SJCRH30 (cell line): Measurements from ENCODE around the gene SOX8. TPM values are rescaled to one million over a fixed set of nuclear protein-coding genes. Genes with fewer than 3 reads are reported as not detected.
A peak's percentile ranks its signal among the peaks of the same experiment; 100 is the strongest.

Experiments
- DNase-seq, 2 experiments: peaks; one replicate each; pipeline ENCODE4 v3.0.0-alpha.2; 2015 to 2020
- H3K27ac ChIP-seq: fragments of 250-450 bp; sonication (Bioruptor Pico); 2 replicates; pipeline ENCODE4 v1.5.1; 2020; ENCODE audit warnings: mild to moderate bottlenecking, moderate library complexity
- H3K27me3 ChIP-seq: fragments of 250-450 bp; sonication (Bioruptor Pico); 2 replicates; pipeline ENCODE4 v1.5.1; 2020; ENCODE audit warnings: mild to moderate bottlenecking, moderate library complexity
- H3K36me3 ChIP-seq: fragments of 250-450 bp; sonication (Bioruptor Pico); 2 replicates; pipeline ENCODE4 v1.5.1; 2020; ENCODE audit warnings: mild to moderate bottlenecking, moderate library complexity
- H3K4me1 ChIP-seq: fragments of 250-450 bp; sonication (Bioruptor Pico); 2 replicates; pipeline ENCODE4 v1.5.1; 2020; ENCODE audit warnings: mild to moderate bottlenecking, moderate library complexity
- H3K4me3 ChIP-seq: fragments of 250-450 bp; sonication (Bioruptor Pico); 2 replicates; pipeline ENCODE4 v1.5.1; 2020; ENCODE audit warnings: mild to moderate bottlenecking, moderate library complexity
- H3K9me3 ChIP-seq: fragments of 250-450 bp; sonication (Bioruptor Pico); replicated peaks from 2 replicates; pipeline ENCODE4 v1.5.1; 2020; ENCODE audit warnings: mild to moderate bottlenecking, moderate library complexity
- total RNA-seq: library from RNA; depleted of rRNA; stranded (reverse); fragments of >200 nt; shearing (Covaris generic); gene quantifications from 2 replicates; pipeline ENCODE4 v1.2.3, GENCODE V29; 2014

Gene SOX8
- total RNA-seq, 1 experiment from 2014 or later, result 144 TPM

DNA sequence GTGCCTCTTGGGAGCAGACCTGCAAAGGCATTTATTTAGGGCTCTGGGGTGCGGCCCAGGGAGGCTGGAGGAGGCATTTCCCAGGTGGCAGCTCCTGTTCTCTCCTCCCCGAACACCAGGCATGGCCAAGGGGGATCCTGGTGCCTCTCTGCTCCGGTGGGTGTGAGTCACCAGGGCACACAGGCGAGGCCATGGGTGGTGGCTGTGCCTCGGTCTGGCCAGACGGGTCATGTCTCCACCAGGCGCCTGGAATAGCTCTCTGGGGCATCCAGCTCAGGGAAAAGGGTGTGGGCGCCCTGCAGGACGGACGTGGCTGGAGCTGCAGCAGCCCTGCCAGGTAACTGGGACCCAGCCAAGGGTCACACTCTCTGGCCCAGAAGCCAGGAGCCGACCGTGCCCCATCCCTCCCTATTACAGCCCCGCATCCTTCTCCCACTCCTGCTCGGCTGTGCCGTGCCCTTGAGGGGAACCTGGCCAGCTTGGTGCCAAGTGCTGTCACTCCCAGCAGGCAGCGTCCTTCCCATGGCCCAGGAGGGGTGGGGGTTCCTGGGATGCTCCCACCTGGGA lies 25.8 kb downstream of the SOX8 start:
- no peak overlapping the region for H3K27ac ChIP-seq
- DNase-seq, result no peak
- no peaks in the 10 kb centered on the region for H3K27me3 ChIP-seq
- no peaks in the 10 kb centered on the region for H3K36me3 ChIP-seq
- no peak overlapping the region for H3K4me3 ChIP-seq
- H3K4me1 ChIP-seq, result peaks cover 41% of the 10 kb centered on the region
- no peaks in the 10 kb centered on the region for H3K9me3 ChIP-seq

DNA sequence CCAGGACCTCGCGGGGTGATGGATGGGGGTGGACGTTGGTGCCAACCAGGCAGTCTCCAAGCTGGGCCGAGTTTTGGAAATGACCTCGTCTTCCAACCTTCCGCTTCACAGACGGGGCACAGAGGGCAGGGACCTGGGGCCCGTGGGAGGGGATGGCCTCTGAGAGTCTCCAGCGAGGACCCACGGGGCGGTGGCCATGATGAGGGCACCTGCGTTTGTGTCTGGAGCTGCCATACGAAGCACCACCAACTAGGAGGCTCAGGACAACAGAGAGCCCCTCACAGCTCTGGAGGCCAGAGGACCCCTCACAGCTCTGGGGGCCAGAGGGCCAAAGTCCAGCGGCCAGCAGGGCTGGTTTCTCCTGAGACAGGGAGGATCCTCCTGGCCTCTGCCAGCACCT lies 26.5 kb downstream of the SOX8 start:
- DNase-seq, result no peak
- Histone ChIP-seq H3K27ac (no peak overlapping the region), H3K36me3 (no peaks in the 10 kb centered on the region), H3K27me3 (no peaks in the 10 kb centered on the region), H3K4me1 (peaks cover 39% of the 10 kb centered on the region), H3K4me3 (no peak overlapping the region), H3K9me3 (no peaks in the 10 kb centered on the region)

DNA sequence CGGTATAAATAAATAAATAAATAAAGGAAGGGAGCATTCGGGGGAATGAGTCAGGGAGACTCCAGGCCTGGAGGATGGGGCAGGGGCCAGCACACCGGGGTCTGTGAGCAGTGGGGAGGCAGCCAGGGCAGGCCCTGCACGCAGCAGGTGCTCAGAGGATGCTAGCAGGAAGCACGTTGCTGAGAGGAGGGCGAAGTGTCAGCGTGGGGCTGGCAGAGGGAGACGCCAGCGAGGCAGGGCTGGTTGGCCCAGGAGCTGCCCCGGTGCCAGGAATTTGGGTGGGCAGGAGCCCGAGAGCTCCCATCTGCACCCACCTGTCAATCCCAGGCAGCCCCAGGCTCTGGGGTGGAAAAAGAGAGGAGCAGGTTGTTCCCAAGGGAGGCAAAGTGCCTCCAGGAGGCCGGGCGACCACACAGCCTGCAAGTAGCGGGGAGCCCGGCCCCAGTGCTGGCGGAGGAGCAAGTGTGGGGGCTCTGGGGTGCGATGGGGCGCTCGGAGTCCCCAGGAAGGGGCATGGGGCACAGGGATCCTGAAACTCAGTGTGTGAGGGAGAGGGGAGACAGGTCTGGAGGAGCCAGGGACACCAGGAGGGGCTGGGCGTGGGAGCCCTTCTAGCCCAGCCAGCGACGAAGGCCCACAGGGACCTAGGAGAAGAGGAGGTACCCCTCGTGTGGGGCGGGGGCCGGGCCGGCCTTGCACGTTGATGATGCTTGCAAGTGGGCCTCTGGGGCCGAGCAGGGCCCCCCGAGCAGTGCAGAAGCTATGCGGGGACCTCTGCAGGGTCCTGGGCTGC lies 28.0 kb downstream of the SOX8 start:
- Histone ChIP-seq H3K9me3 (no peaks in the 10 kb centered on the region), H3K4me3 (peak overlapping the region; percentile 52; the same call in 1 of the 2 replicates), H3K27ac (no peak overlapping the region), H3K4me1 (peaks cover 26% of the 10 kb centered on the region), H3K27me3 (no peaks in the 10 kb centered on the region), H3K36me3 (no peaks in the 10 kb centered on the region)
- no peak for DNase-seq

GRCh38 chr16:1010251-1010650 lies 28.7 kb downstream of the SOX8 start:
- Histone ChIP-seq H3K36me3 (no peaks in the 10 kb centered on the region), H3K4me1 (peaks cover 33% of the 10 kb centered on the region), H3K4me3 (peak overlapping the region; percentile 52), H3K27ac (peak overlapping the region; percentile 40), H3K9me3 (no peaks in the 10 kb centered on the region), H3K27me3 (no peaks in the 10 kb centered on the region)
- DNase-seq, result peak; percentile 83

DNA sequence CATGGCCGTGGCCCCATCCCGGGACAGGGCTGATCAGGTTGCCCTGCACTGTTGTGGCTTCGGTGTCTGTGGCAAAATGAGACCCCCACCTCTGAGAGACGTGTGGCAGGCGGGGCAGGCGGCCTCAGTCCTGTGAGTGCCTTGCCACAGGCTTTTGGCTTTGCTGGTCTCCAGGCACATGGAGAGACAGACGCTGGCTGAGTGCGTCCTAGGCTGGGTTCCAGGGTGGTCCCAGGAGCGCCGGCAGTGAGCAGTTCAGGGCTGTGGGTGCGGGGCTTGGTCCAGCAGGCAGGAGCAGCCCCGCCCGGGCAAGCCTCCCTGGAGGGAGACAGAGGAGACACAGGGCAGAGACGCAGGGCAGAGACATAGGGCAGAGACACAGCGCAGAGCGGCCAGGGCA lies 29.2 kb downstream of the SOX8 start:
- H3K4me1 ChIP-seq, result peaks cover 37% of the 10 kb centered on the region
- H3K4me3 ChIP-seq, result peak overlapping the region; percentile 52
- DNase-seq, result peak; percentile 52 to 57
- no peaks in the 10 kb centered on the region for H3K9me3 ChIP-seq
- no peaks in the 10 kb centered on the region for H3K27me3 ChIP-seq
- H3K27ac ChIP-seq, result peak overlapping the region; percentile 40
- H3K36me3 ChIP-seq, result no peaks in the 10 kb centered on the region

DNA sequence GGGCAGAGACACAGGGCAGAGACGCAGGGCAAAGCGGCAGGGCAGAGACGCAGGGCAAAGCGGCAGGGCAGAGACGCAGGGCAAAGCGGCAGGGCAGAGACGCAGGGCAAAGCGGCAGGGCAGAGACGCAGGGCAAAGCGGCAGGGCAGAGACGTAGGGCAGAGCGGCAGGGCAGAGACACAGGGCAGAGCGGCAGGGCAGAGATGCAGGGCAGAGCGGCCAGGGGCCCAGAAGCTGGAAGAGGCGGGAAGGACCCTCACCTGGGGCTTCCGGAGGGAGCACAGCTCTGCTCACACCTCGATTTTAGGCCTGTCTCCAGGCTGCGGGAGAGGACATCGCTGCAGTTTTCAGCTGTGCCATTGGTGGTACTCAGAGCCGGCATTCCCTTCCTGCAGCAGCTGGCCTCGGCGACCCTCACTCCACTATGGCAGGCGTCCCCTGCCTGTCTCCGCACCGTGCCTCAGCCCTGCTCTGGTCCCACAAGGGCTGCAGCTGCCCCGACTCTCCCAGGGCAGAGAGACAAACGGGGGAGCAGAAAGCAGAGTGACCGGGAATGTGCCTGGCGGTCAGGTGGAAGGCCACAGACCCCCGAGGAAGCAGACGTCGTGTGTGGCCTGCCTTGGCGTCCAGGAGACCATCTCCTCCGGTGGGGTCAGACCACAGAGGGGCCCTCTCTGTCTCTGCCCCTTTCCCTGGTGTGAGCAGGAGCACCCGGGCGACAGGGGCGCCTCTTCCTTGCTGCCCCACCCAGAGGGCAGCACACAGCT lies 29.9 kb downstream of the SOX8 start:
- no peaks in the 10 kb centered on the region for H3K9me3 ChIP-seq
- peak; percentile 57 to 73 for DNase-seq
- peaks cover 37% of the 10 kb centered on the region for H3K4me1 ChIP-seq
- no peaks in the 10 kb centered on the region for H3K27me3 ChIP-seq
- H3K4me3 ChIP-seq, result peak overlapping the region; percentile 52
- no peaks in the 10 kb centered on the region for H3K36me3 ChIP-seq
- peak overlapping the region; percentile 14; the same call in 1 of the 2 replicates for H3K27ac ChIP-seq

DNA sequence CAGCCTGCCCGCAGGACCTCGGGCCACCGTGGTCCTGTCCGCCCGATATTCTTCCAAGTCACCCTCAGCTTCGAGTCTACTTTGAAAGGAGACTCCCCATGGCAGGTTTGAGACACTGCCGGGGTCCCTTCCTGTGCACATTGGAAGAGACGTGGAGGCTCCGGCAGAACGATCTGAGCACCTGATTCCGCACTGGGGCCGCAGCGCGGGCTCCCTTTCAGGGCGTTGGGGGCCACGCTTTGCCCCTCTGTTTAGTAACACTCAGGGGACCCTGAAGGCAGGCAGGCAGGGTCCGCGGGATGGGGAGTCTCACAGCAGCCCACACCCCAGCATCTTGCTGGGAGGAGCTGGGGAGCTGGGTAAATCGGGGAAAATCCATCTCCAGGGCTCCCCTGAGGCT lies 30.6 kb downstream of the SOX8 start:
- peak overlapping the region; percentile 52 for H3K4me3 ChIP-seq
- no peaks in the 10 kb centered on the region for H3K27me3 ChIP-seq
- no peak for DNase-seq
- peaks cover 37% of the 10 kb centered on the region for H3K4me1 ChIP-seq
- H3K36me3 ChIP-seq, result no peaks in the 10 kb centered on the region
- H3K27ac ChIP-seq, result peak overlapping the region; percentile 14; the same call in 1 of the 2 replicates
- H3K9me3 ChIP-seq, result no peaks in the 10 kb centered on the region

DNA sequence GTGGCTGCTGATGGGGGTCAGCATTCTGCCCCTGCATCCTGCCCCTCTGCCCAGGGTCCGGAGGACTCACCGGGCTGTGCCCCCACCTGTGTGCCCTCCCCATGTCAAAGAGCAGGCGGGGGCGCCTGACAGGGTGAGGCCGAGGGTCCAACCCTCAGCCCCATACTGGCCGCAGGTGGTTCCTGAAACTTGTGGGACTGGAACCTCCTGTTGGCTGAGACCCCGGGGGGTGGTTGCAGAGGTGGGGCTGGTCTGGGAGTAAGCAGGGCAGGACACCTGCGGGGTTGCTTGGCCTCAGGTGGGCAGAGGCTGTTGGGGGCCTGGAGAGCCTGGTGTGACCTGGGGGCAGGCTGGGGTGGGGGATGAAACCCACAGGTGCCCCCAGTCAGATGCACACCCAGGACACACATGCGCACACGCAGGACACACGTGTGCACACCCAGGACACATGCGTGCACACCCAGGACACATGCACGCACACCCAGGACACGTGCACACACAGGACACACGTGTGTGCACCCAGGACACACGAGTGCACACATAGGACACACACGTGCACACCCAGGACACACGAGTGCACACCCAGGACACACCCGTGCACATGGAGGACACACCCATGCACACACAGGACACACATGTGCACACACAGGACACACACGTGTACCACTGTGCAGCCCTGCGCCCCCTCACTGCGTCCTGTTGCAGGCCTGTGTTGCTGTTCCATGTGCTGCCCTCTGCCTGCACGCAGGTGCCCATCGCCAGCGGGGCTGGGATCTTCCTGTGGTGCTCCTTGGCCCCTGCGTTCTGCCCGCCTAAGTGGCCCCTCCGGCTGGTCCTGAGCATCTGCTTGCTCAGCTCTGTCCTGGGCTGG lies 31.4 kb downstream of the SOX8 start:
- H3K4me1 ChIP-seq, result peaks cover 38% of the 10 kb centered on the region
- no peak overlapping the region for H3K27ac ChIP-seq
- no peaks in the 10 kb centered on the region for H3K9me3 ChIP-seq
- H3K4me3 ChIP-seq, result no peak overlapping the region
- DNase-seq, result no peak
- H3K36me3 ChIP-seq, result no peaks in the 10 kb centered on the region
- no peaks in the 10 kb centered on the region for H3K27me3 ChIP-seq

GRCh38 chr16:1013593-1013900 lies 32.0 kb downstream of the SOX8 start:
- H3K27me3 ChIP-seq, result no peaks in the 10 kb centered on the region
- no peaks in the 10 kb centered on the region for H3K9me3 ChIP-seq
- no peak overlapping the region for H3K4me3 ChIP-seq
- no peaks in the 10 kb centered on the region for H3K36me3 ChIP-seq
- H3K4me1 ChIP-seq, result peaks cover 44% of the 10 kb centered on the region
- no peak for DNase-seq
- H3K27ac ChIP-seq, result no peak overlapping the region

DNA sequence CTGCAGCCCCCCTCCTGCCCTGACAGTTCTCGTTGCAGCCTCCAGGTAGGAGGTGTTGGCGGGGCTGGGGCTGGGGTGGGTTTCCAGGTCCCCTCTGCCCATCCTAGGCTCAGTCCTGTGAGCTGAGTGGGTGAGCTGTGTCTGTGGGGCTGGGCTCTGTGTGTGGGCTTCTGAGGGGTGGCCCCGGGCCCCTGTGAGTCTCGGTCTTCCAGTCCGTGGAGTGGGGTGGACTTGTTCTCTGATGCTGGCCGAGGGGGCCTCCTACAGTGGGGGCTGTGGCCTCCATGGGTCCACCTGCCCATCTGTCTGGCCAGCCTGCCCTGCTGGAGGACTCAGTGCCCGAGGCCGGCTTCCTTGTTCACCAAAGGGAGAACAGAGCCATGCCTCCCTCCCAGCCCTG lies 32.7 kb downstream of the SOX8 start:
- H3K36me3 ChIP-seq, result no peaks in the 10 kb centered on the region
- no peak overlapping the region for H3K4me3 ChIP-seq
- H3K27ac ChIP-seq, result no peak overlapping the region
- peaks cover 43% of the 10 kb centered on the region for H3K4me1 ChIP-seq
- H3K27me3 ChIP-seq, result no peaks in the 10 kb centered on the region
- DNase-seq, result no peak
- no peaks in the 10 kb centered on the region for H3K9me3 ChIP-seq

GRCh38 chr16:1014771-1015495 lies 33.4 kb downstream of the SOX8 start:
- Histone ChIP-seq H3K27me3 (no peaks in the 10 kb centered on the region), H3K9me3 (no peaks in the 10 kb centered on the region), H3K36me3 (no peaks in the 10 kb centered on the region), H3K4me1 (peaks cover 40% of the 10 kb centered on the region), H3K4me3 (no peak overlapping the region), H3K27ac (peak overlapping the region; percentile 10; the same call in 1 of the 2 replicates)
- peak in 1 of 2 experiments; percentile 50 for DNase-seq

- H3K27me3 ChIP-seq, result no peaks in the 10 kb centered on the region
- peak overlapping the region; percentile 93 for H3K27ac ChIP-seq
- no peak for DNase-seq
- H3K9me3 ChIP-seq, result no peaks in the 10 kb centered on the region
- H3K4me1 ChIP-seq, result peaks cover 47% of the 10 kb centered on the region
- no peaks in the 10 kb centered on the region for H3K36me3 ChIP-seq
- peak overlapping the region; percentile 43 for H3K4me3 ChIP-seq
Observed at GRCh38 chr16:1018447-1019198, 37.1 kb downstream of the SOX8 start.

DNA sequence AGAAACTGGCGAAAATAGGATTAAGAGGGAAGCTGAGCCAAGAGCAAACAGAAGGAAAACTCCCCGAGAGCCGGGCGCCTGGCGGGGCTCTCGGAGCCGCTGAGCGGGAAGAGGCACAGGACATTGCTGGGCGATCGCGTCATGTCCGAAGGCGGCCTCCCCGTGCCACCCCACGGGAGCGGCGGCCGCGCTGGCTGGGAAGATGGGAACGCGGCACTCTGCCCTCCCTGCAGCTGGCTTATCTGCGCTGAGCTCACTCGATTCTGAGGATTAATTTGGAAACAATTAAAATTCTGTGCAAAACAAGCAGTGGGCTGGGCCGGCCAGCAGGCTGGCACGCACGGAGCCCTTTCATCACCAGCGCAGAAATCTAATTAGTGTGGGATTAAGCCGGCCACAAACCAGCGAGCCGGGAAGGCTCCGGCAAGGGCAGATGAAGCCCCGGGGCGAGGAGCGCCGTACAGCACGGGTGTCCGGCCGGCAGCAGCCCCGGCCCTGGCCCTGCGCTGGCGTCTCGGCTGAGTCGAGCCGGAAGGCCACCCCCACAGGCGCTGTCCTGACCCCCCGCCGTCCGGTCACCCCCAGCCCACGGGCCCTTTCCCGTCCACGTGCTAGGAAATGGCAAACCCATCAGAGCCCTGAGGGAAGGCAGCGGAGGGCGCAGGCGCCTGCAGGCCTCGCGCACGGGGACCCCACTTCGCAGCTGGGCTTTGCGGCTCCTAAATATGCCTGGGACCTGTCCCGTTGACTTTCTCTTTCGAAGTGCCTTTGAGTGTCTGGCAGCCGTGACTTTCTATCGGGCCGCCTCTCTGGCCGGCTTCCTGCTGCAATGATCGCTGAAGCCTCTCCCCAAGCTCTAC lies 37.9 kb downstream of the SOX8 start:
- peaks cover 47% of the 10 kb centered on the region for H3K4me1 ChIP-seq
- no peaks in the 10 kb centered on the region for H3K36me3 ChIP-seq
- H3K9me3 ChIP-seq, result no peaks in the 10 kb centered on the region
- H3K4me3 ChIP-seq, result peak overlapping the region; percentile 43
- H3K27me3 ChIP-seq, result no peaks in the 10 kb centered on the region
- DNase-seq, result peak; percentile 88 to 91
- H3K27ac ChIP-seq, result peak overlapping the region; percentile 93
